PFSK-1 (cell line): ENCODE data around the gene TAF3.

ENCODE experiments used
- FOXP2 ChIP-seq: optimal IDR thresholded peaks from 2 replicates; pipeline ENCODE3; 2011; ENCODE audit warnings: borderline replicate concordance, control low read depth, inconsistent platforms; ENCODE audit not compliant: insufficient read depth; ENCODE audit errors: extremely low read length, extremely low read depth
- POLR2AphosphoS5 ChIP-seq: IDR thresholded peaks from 2 replicates; pipeline ENCODE4 v1.6.1; 2012; ENCODE audit warnings: low read depth, mild to moderate bottlenecking, control low read depth, low read length, moderate library complexity
- SIN3A ChIP-seq: IDR thresholded peaks from 2 replicates; pipeline ENCODE4 v1.6.1; 2012; ENCODE audit warnings: mild to moderate bottlenecking, low read length, moderate library complexity, borderline replicate concordance; ENCODE audit not compliant: insufficient read depth
- TAF1 ChIP-seq: IDR thresholded peaks from 2 replicates; pipeline ENCODE4 v1.6.1; 2012; ENCODE audit warnings: low read length, control low read depth, borderline replicate concordance; ENCODE audit not compliant: insufficient read depth
- TF ChIP-seq, protein P1 (sequence below), 2 experiments: IDR thresholded peaks; 2 replicates each; pipeline versions ENCODE4 v1.6.1 to v1.8.0; 2011 to 2012; ENCODE audit warnings: low read depth in 2 of 2, low read length in 2 of 2, control low read depth in 1 of 2, inconsistent platforms in 1 of 2, mild to moderate bottlenecking in 1 of 2, moderate library complexity in 1 of 2; ENCODE audit not compliant: insufficient read depth in 1 of 2

Gene TAF3

DNA sequence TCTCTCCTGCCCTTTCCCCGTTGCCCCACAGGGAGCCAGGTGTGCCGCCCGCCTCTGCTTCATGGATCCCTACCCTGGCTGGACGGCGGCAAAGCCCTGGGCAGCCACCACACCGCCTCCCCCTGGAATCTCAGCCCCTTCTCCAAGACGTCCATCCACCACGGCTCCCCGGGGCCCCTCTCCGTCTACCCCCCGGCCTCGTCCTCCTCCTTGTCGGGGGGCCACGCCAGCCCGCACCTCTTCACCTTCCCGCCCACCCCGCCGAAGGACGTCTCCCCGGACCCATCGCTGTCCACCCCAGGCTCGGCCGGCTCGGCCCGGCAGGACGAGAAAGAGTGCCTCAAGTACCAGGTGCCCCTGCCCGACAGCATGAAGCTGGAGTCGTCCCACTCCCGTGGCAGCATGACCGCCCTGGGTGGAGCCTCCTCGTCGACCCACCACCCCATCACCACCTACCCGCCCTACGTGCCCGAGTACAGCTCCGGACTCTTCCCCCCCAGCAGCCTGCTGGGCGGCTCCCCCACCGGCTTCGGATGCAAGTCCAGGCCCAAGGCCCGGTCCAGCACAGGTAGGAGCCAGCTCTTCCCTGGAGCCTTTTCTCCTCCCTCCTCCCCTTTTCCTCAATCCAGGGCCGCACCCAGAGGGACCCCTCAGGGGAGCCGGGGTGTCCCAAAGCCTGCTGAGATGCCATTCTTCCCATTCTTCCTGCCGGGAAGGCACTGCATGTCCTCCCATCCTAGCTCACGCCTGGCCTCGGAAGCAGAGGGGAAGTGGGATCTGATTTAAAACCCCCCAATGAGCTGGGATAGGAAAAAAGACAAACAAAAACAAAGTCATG lies 240.2 kb downstream of the TAF3 start:
- TF ChIP-seq POLR2AphosphoS5 = no peak
- TF ChIP-seq TAF1 = no peak
- no peak for TF ChIP-seq FOXP2
- TF ChIP-seq SIN3A = no peak
- TF ChIP-seq, protein P1, sequence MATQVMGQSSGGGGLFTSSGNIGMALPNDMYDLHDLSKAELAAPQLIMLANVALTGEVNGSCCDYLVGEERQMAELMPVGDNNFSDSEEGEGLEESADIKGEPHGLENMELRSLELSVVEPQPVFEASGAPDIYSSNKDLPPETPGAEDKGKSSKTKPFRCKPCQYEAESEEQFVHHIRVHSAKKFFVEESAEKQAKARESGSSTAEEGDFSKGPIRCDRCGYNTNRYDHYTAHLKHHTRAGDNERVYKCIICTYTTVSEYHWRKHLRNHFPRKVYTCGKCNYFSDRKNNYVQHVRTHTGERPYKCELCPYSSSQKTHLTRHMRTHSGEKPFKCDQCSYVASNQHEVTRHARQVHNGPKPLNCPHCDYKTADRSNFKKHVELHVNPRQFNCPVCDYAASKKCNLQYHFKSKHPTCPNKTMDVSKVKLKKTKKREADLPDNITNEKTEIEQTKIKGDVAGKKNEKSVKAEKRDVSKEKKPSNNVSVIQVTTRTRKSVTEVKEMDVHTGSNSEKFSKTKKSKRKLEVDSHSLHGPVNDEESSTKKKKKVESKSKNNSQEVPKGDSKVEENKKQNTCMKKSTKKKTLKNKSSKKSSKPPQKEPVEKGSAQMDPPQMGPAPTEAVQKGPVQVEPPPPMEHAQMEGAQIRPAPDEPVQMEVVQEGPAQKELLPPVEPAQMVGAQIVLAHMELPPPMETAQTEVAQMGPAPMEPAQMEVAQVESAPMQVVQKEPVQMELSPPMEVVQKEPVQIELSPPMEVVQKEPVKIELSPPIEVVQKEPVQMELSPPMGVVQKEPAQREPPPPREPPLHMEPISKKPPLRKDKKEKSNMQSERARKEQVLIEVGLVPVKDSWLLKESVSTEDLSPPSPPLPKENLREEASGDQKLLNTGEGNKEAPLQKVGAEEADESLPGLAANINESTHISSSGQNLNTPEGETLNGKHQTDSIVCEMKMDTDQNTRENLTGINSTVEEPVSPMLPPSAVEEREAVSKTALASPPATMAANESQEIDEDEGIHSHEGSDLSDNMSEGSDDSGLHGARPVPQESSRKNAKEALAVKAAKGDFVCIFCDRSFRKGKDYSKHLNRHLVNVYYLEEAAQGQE (IDR thresholded peaks at IDR 0.05; ENCODE audit: insufficient read depth in 1 of 2, low read depth in 2 of 2, low read length in 2 of 2) = no peak

DNA sequence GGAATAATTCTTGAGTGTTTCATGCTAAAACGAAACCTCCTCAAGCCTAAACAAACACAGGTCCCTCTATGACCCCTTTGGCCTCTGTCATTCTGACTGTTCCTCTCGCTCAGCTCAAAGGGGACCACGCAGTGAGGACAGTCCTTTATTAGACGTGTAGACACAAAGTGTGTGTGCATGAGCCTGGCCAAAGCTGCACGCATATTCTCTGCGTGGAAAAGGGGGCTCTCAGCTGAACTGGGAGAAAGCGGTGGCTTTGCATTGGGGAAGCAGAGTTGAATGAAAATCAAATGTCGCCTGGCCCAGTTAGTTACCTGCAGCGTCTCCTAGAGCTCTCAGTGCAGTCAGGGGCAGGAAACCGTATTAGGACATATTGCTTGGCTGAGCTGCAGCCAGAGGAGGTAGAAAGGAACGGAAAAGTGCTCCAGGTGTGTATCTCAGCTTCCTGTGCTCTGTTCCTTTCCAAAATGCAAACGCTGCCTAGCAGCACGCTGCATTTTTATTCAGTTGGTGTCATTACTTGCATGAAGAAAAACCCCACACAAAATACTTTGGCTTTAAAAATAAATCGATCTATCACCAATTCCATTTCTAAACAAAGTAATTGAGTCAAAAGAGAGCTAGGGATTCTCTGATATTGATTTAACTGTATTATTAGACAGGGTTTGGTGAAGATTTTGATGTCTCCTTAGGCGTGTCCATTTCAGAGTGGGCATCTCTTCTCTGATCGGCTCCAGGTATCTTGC lies 241.1 kb downstream of the TAF3 start:
- TF ChIP-seq, protein P1 (IDR thresholded peaks at IDR 0.05; ENCODE audit: insufficient read depth in 1 of 2, low read depth in 2 of 2, low read length in 2 of 2) = no peak
- TF ChIP-seq FOXP2 (no peak), SIN3A (no peak; the same call in 1 of the 2 replicates), TAF1 (no peak), POLR2AphosphoS5 (no peak)

DNA sequence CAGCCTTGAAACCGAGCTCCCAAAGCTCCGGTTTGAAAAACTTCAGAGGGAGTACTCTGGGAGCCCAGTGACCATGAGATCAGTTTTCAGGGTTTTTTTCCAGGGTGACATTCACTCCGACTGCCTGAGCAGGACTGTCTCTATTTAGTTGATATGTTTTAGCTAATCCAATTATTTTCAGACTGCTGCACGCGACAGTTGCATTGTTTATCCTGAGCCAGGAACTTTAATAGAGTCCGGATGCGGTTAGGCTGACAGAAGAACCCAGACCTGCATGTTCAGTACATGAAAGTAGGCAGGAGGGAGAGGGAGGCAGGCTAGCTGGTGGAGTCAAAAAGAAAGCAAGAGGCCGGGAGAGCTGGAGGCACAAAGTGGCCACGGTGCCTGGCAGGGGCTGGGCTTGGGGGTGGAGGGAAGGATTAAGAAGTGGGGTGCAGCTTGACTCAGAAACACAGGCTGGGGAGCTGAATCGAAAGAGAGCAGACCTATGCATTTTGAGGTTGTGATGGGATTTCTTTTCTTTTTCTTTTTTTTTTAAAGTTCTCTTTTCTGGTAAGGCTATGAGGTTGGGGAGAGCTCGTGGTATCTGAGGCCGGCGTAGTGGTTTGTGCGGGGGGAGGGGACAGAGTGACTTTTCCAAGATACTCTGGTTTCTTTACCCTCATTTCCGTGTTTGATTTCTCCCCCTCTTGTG lies 241.9 kb downstream of the TAF3 start:
- peak; percentile 64; the same call in 1 of the 2 replicates for TF ChIP-seq TAF1
- TF ChIP-seq FOXP2 = no peak
- TF ChIP-seq SIN3A = peak; percentile 90
- TF ChIP-seq, protein P1 (IDR thresholded peaks at IDR 0.05; ENCODE audit: insufficient read depth in 1 of 2, low read depth in 2 of 2, low read length in 2 of 2) = 0 out of 4 replicates have a peak, but pooled peaks of 1 of the 2 experiments have one; percentile 24
- peak; percentile 42; the same call in 1 of the 2 replicates for TF ChIP-seq POLR2AphosphoS5

DNA sequence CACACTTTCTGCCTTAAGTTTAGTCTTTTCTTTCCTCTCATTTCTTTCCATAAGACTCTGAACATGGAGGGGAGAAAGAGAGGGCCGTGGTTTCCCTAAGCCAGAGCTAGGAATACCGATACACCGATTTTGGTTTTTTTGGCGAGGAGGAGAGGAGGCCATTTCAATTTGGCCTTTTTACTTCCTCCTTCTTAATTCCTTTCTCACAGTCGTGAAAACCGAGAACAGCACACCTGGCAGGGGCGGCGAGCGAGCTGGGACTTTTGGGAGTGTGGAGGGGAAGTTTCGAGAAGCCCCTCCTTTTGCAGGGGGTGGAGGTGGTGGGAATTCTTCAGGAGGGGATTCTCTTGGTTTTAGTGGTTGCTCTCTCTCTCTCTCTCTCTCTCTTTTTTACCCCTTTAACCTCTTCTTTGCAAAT lies 242.4 kb downstream of the TAF3 start:
- TF ChIP-seq, protein P1 (IDR thresholded peaks at IDR 0.05; ENCODE audit: insufficient read depth in 1 of 2, low read depth in 2 of 2, low read length in 2 of 2) = no peak
- no peak for TF ChIP-seq POLR2AphosphoS5
- TF ChIP-seq SIN3A = no peak
